ENCODE results near the gene RNASE7.

The RNASE7 gene

DNA sequence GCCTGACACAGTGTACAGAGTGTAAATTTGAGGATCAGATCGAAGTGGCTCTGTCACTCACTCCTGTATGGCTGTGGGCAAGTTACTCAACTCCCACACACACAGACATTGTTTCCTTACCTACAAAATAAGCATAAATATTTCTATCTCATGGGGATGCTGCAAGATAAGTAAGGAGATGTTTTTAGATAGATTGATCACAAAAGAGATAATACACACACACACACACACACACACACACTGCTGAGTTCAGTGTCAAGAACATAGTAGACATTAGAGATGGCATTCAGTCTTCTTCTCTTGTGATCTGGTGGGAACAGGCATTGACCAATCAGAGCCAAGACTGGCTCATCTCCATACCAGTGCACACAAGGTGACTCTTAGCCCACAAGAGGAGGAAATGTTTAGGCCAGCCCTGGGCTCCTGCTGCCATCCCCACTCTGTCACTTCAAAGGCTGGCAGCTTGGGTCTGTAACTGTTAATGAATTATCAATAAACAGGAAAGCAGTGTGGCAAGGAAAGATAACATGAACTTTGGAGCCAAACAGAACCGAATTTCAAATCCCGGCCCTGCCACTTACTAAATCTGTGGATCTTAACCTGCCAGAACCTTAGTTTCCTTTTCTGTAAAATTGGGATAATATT is 12.1 kb downstream of the RNASE7 start:
- H4K20me1 ChIP-seq (ENCODE audit: insufficient read depth, low read length), result no peaks in the 10 kb centered on the region
- H3K9ac ChIP-seq (ENCODE audit: low read length), result no peak overlapping the region
- peaks cover 8% of the 10 kb centered on the region for H3K4me1 ChIP-seq (ENCODE audit: low read length)
- no peak overlapping the region for H3K4me3 ChIP-seq (ENCODE audit: low read length)
- H3K27ac ChIP-seq (ENCODE audit: low read length), result no peak overlapping the region
- no peaks in the 10 kb centered on the region for H3K9me3 ChIP-seq (ENCODE audit: insufficient read depth, low read length)
- H3K4me2 ChIP-seq (ENCODE audit: low read length), result no peak overlapping the region
- no peaks in the 10 kb centered on the region for H3K27me3 ChIP-seq (ENCODE audit: low read depth, low read length)
- H3K79me2 ChIP-seq (ENCODE audit: low read length), result no peaks in the 10 kb centered on the region
- no peak for TF ChIP-seq EZH2phosphoT487 (IDR thresholded peaks at IDR 0.05; ENCODE audit: low read depth)
- no peak for TF ChIP-seq CTCF (IDR thresholded peaks at IDR 0.05; ENCODE audit: low read depth, low read length)
- H3K36me3 ChIP-seq (replicated peaks; ENCODE audit: low read depth, low read length), result no peaks in the 10 kb centered on the region
- 0 out of 2 replicates have a peak overlapping the region, but pooled peaks have one; percentile 10 for H2AFZ ChIP-seq (ENCODE audit: low read depth, low read length)

DNA sequence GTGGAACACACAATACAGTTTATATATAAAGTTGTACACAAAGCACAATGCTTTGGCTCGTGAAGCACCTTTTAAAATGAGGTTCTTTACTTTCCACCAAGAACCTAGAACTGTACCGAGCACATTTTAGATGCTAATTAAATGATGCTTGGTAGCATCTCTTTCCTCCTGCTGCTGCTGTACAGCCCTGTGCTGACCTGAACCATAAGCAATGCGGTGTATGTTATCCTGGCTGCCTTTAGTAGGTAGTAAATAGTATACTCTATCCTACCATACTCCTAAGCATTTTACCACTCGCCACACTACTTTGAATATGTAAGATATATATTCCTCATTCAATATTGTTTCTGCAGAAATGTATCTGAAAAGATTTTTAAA is 12.6 kb downstream of the RNASE7 start:
- Histone ChIP-seq H3K36me3 (replicated peaks; ENCODE audit: low read depth, low read length) (no peaks in the 10 kb centered on the region), H3K4me3 (ENCODE audit: low read length) (no peak overlapping the region), H3K4me2 (ENCODE audit: low read length) (no peak overlapping the region), H3K27me3 (ENCODE audit: low read depth, low read length) (no peaks in the 10 kb centered on the region), H2AFZ (ENCODE audit: low read depth, low read length) (no peak overlapping the region), H3K27ac (ENCODE audit: low read length) (no peak overlapping the region), H3K9ac (ENCODE audit: low read length) (no peak overlapping the region), H3K79me2 (ENCODE audit: low read length) (no peaks in the 10 kb centered on the region), H4K20me1 (ENCODE audit: insufficient read depth, low read length) (no peaks in the 10 kb centered on the region), H3K9me3 (ENCODE audit: insufficient read depth, low read length) (no peaks in the 10 kb centered on the region), H3K4me1 (ENCODE audit: low read length) (peaks cover 8% of the 10 kb centered on the region)
- TF ChIP-seq EZH2phosphoT487 (IDR thresholded peaks at IDR 0.05; ENCODE audit: low read depth) (no peak), CTCF (IDR thresholded peaks at IDR 0.05; ENCODE audit: low read depth, low read length) (no peak)

DNA sequence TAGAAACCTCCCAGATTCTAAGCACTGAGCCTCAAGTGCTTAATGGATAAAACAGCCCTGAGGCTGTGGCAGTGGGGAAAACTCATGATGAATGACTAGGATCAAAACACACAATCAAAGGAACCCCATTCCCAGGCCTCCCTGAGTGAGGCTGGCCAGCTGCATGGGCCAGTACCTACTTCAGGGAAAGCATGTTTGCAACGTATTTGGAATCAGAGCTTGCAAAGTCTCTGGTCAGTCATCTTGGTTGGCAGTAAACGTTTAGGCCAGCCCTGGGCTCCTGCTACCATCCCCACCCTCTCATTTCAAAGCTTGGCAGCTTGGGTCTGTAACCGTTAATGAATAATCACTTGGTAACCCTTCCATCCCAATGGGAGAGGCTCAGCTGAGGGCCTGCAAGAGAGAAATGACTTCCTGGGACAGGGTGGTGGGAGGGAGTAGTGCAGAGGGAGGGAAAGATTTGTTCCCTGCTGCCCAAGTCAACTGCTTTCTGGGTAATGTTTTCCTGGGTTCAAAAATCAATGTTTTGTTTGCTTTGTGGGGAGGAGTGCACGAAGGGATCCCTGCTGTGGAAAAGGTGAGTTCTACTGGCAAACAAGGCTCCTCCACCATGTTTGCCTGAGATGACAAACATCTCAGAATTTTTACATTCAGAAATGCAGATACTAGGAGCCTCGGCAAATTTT is 13.4 kb downstream of the RNASE7 start:
- peaks cover 5% of the 10 kb centered on the region for H3K4me1 ChIP-seq (ENCODE audit: low read length)
- no peaks in the 10 kb centered on the region for H3K79me2 ChIP-seq (ENCODE audit: low read length)
- H3K27ac ChIP-seq (ENCODE audit: low read length), result no peak overlapping the region
- H3K9me3 ChIP-seq (ENCODE audit: insufficient read depth, low read length), result no peaks in the 10 kb centered on the region
- no peak overlapping the region for H3K4me2 ChIP-seq (ENCODE audit: low read length)
- H3K36me3 ChIP-seq (replicated peaks; ENCODE audit: low read depth, low read length), result no peaks in the 10 kb centered on the region
- H2AFZ ChIP-seq (ENCODE audit: low read depth, low read length), result no peak overlapping the region
- no peaks in the 10 kb centered on the region for H4K20me1 ChIP-seq (ENCODE audit: insufficient read depth, low read length)
- TF ChIP-seq CTCF (IDR thresholded peaks at IDR 0.05; ENCODE audit: low read depth, low read length) (no peak), EZH2phosphoT487 (IDR thresholded peaks at IDR 0.05; ENCODE audit: low read depth) (no peak)
- no peak overlapping the region for H3K9ac ChIP-seq (ENCODE audit: low read length)
- peaks cover 8% of the 10 kb centered on the region; the same call in 1 of the 2 replicates for H3K27me3 ChIP-seq (ENCODE audit: low read depth, low read length)
- no peak overlapping the region for H3K4me3 ChIP-seq (ENCODE audit: low read length)

DNA sequence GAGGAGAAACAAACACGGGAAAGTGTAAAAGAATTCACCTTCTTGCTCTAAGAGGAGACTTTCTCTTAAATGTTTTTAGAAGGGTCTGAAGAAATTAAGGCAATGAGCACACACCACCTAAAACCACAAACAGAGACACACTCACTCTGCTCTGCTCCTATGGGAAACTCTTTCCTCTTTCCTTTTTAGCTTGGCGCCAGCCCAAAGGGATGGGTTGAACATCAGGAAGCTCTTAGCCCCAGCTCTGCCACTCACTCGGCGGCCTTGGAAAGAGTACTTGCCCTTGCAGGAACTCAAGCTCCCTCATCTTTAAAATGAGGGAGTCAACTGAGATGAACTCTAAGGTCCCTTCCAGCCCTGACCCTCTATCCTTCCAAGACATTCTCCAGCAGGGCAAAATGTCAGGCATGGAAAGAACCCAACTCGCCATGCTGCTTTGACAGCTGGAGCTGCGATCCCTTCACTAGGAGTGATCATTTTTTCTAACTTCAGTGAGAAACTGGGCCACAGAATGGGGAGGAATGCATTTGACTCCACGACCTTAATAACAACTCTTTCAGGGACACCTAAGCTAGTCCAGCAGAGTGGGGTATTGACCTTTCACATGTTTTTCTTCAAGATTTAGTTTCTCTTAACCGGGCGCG is 14.5 kb downstream of the RNASE7 start:
- Histone ChIP-seq H3K4me1 (ENCODE audit: low read length) (no peaks in the 10 kb centered on the region), H3K36me3 (replicated peaks; ENCODE audit: low read depth, low read length) (no peaks in the 10 kb centered on the region), H3K9me3 (ENCODE audit: insufficient read depth, low read length) (no peaks in the 10 kb centered on the region), H2AFZ (ENCODE audit: low read depth, low read length) (no peak overlapping the region), H3K27ac (ENCODE audit: low read length) (no peak overlapping the region), H3K9ac (ENCODE audit: low read length) (no peak overlapping the region), H4K20me1 (ENCODE audit: insufficient read depth, low read length) (no peaks in the 10 kb centered on the region), H3K4me2 (ENCODE audit: low read length) (no peak overlapping the region), H3K4me3 (ENCODE audit: low read length) (no peak overlapping the region), H3K79me2 (ENCODE audit: low read length) (no peaks in the 10 kb centered on the region), H3K27me3 (ENCODE audit: low read depth, low read length) (peaks cover 18% of the 10 kb centered on the region)
- no peak for TF ChIP-seq CTCF (IDR thresholded peaks at IDR 0.05; ENCODE audit: low read depth, low read length)
- no peak for TF ChIP-seq EZH2phosphoT487 (IDR thresholded peaks at IDR 0.05; ENCODE audit: low read depth)

All from OCI-LY3 (cell line).